ENCODE results near the gene KLRF1. TPM values are rescaled to one million over a fixed set of nuclear protein-coding genes. Genes with fewer than 3 reads are reported as not detected.

KLRF1 gene
- polyA plus RNA-seq, 6 donors from 2014 or later: 1.6 to 5.6 (median 2.4) TPM; not detected in 1

DNA sequence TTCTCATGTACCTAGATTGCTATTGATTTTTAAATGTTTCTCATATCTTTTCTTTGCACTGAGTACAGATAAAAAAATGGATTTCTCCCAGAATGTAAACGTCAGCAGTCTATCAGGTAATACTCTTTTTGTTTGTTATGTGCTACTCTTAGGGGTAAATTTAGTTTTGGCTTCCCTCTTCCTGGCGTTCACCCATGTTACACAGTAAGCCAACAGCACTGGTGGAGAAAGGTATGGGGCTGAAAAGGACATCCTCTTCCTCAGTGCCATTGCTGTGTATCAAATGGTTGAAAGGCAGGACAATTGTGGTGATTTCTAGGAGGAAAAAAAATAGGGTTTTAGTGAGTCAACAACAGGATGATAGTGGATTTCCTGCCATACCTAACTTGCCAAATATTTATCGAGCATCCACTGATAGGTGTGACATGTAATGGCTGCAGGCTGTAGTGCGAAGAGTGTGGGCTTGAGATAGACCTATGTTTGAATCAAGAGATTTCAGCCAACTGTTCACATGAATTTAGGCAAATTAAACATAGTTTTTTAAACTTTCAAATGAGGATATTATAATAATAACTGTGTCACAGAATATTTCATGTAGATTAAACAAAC, 61.5 kb downstream of the KLRF1 start:
- no peaks in the 10 kb centered on the region for H3K9me3 Mint-ChIP-seq
- peaks cover 0 to 4% (median 0%) of the 10 kb centered on the region in 3 donors for H3K4me1 Mint-ChIP-seq
- ATAC-seq (ENCODE audit: low read depth in 2 of 2) (no peak), DNase-seq (no peak)
- H3K27me3 Mint-ChIP-seq: no peaks in the 10 kb centered on the region
- no peak overlapping the region for H3K4me3 Mint-ChIP-seq
- H3K36me3 Mint-ChIP-seq: peaks cover 0 to 4% of the 10 kb centered on the region in 2 donors
- no peak overlapping the region for H3K27ac Mint-ChIP-seq

Other genes starting within 250 kb of the KLRF1 start
- under 1 TPM in 4 of 6 donors, not detected in 2; 0.47 to 0.86 (median 0.74) TPM for gene KLRB1, start 219.6 kb upstream of the KLRF1 start, polyA plus RNA-seq (ENCODE audit: low read depth in 6 of 6)
- gene CLEC2D, start 157.8 kb upstream of the KLRF1 start, polyA plus RNA-seq (ENCODE audit: low read depth in 6 of 6): 100 to 1,000 TPM; 329 to 467 (median 350) TPM
- 10 to 100 TPM in 4 of 6 donors, 1 to 10 TPM in 2; 8.9 to 34.0 (median 11.5) TPM for gene CLECL1, start 94.4 kb upstream of the KLRF1 start, polyA plus RNA-seq (ENCODE audit: low read depth in 6 of 6)
- gene CD69, start 66.6 kb upstream of the KLRF1 start, polyA plus RNA-seq (ENCODE audit: low read depth in 6 of 6): 1,000 to 10,000 TPM in 5 of 6 donors, 100 to 1,000 TPM in 1; 814 to 1,329 (median 1,116) TPM
- gene CLEC2B, start 41.9 kb downstream of the KLRF1 start, polyA plus RNA-seq (ENCODE audit: low read depth in 6 of 6): 10 to 100 TPM; 47.2 to 85.8 (median 61.3) TPM
- not detected for gene KLRF2, start 54.0 kb downstream of the KLRF1 start, polyA plus RNA-seq (ENCODE audit: low read depth in 6 of 6)
- not detected for gene CLEC2A, start 104.9 kb downstream of the KLRF1 start, polyA plus RNA-seq (ENCODE audit: low read depth in 6 of 6)
- 1 to 10 TPM in 1 of 6 donors, under 1 TPM in 3, not detected in 2; 0.29 to 1.6 (median 0.38) TPM for gene CLEC12A, start 143.9 kb downstream of the KLRF1 start, polyA plus RNA-seq (ENCODE audit: low read depth in 6 of 6)
- 1 to 10 TPM in 3 of 6 donors, under 1 TPM in 3; 0.48 to 3.1 (median 1.3) TPM for gene CLEC1B, start 171.6 kb downstream of the KLRF1 start, polyA plus RNA-seq (ENCODE audit: low read depth in 6 of 6)
- not detected for gene CLEC12B, start 183.1 kb downstream of the KLRF1 start, polyA plus RNA-seq (ENCODE audit: low read depth in 6 of 6)
- gene CLEC9A, start 203.2 kb downstream of the KLRF1 start, polyA plus RNA-seq (ENCODE audit: low read depth in 6 of 6): not detected